ENCODE data around the gene DLGAP4. TPM values are rescaled to one million over a fixed set of nuclear protein-coding genes. Genes with fewer than 3 reads are reported as not detected.

The DLGAP4 gene
- total and polyA plus RNA-seq, 10 of the 15 experiments (the other 5 are each of a cell fraction or from before 2014, with no cell fraction given), result 0.42 to 43.3 (median 19.0) TPM

- no peak for DNase-seq (ENCODE audit: low read depth, low spot score)
- H4K20me1 ChIP-seq (ENCODE audit: control insufficient read depth, insufficient read depth), result no peaks in the 10 kb centered on the region
- WGBS (ENCODE audit: insufficient coverage, insufficient replicate concordance, low lambda C conversion rate, missing lambda C conversion rate), result 32% methylated on average over 3 of the region's 3 CpGs
- ChIA-PET SMC1A (ENCODE audit: uncharacterized antibody, unreplicated experiment) (no interaction called here), POLR2A (no interaction called here), CTCF (no interaction called here), RAD21 (ENCODE audit: unreplicated experiment) (no interaction called here)
- no peaks in the 10 kb centered on the region for H3K79me2 ChIP-seq (ENCODE audit: control insufficient read depth, insufficient read depth, low read length)
- no peak overlapping the region for H3K27ac ChIP-seq (ENCODE audit: control insufficient read depth, insufficient read depth)
- H3K4me2 ChIP-seq (ENCODE audit: control insufficient read depth, insufficient read depth), result no peak overlapping the region
- no peak overlapping the region for H2AFZ ChIP-seq (ENCODE audit: control insufficient read depth, low read depth, low read length)
- H3K4me3 ChIP-seq, result no peak overlapping the region
- intact Hi-C loops (cut with micrococcal nuclease; ENCODE audit: unreplicated experiment), result no loop called here
- H3K4me1 ChIP-seq (ENCODE audit: control insufficient read depth, insufficient read depth, low read length), result no peaks in the 10 kb centered on the region
- no TSS peak for BruUV-seq (replicated peaks)
- in situ Hi-C loops (cut with MboI), result no loop called here
- ATAC-seq, result no peak
- no peaks in the 10 kb centered on the region for H3K36me3 ChIP-seq (ENCODE audit: control insufficient read depth in 2 of 2, insufficient read depth in 2 of 2, low read length in 1 of 2)
- H3K9ac ChIP-seq (ENCODE audit: control insufficient read depth, insufficient read depth, low read length), result no peak overlapping the region
- TF ChIP-seq, protein P1, sequence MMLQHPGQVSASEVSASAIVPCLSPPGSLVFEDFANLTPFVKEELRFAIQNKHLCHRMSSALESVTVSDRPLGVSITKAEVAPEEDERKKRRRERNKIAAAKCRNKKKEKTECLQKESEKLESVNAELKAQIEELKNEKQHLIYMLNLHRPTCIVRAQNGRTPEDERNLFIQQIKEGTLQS (IDR thresholded peaks at IDR 0.05; ENCODE audit: borderline replicate concordance, extremely low read depth, low read depth, low read length), result no peak
- no peak for TF ChIP-seq GABPA (IDR thresholded peaks at IDR 0.05; ENCODE audit: low read depth)
- TF ChIP-seq EP300 (IDR thresholded peaks at IDR 0.05; ENCODE audit: borderline replicate concordance in 1 of 2, control insufficient read depth in 1 of 2, low read depth in 2 of 2, low read length in 2 of 2), result no peak
- no peak for TF ChIP-seq CHD4 (IDR thresholded peaks at IDR 0.05)
- TF ChIP-seq, protein P2, sequence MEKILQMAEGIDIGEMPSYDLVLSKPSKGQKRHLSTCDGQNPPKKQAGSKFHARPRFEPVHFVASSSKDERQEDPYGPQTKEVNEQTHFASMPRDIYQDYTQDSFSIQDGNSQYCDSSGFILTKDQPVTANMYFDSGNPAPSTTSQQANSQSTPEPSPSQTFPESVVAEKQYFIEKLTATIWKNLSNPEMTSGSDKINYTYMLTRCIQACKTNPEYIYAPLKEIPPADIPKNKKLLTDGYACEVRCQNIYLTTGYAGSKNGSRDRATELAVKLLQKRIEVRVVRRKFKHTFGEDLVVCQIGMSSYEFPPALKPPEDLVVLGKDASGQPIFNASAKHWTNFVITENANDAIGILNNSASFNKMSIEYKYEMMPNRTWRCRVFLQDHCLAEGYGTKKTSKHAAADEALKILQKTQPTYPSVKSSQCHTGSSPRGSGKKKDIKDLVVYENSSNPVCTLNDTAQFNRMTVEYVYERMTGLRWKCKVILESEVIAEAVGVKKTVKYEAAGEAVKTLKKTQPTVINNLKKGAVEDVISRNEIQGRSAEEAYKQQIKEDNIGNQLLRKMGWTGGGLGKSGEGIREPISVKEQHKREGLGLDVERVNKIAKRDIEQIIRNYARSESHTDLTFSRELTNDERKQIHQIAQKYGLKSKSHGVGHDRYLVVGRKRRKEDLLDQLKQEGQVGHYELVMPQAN (conservative IDR thresholded peaks at IDR 0.05), result no peak
- TF ChIP-seq EZH2 (IDR thresholded peaks at IDR 0.05; ENCODE audit: borderline replicate concordance, control insufficient read depth, low read depth, low read length), result no peak
- no peak for TF ChIP-seq CBX5 (IDR thresholded peaks at IDR 0.05; ENCODE audit: low read depth)
- TF ChIP-seq ESRRA (IDR thresholded peaks at IDR 0.05; ENCODE audit: low read length), result no peak
- no peak for TF ChIP-seq BCL11A (IDR thresholded peaks at IDR 0.05; ENCODE audit: low read depth, low read length)
- no peak for TF ChIP-seq ZNF622 (IDR thresholded peaks at IDR 0.05)
- no peak for TF ChIP-seq IRF5 (IDR thresholded peaks at IDR 0.05; ENCODE audit: borderline replicate concordance)
- no peak for TF ChIP-seq NFYB (IDR thresholded peaks at IDR 0.05; ENCODE audit: insufficient read depth, low read depth, low read length)
- no peak for TF ChIP-seq ZNF217 (IDR thresholded peaks at IDR 0.05)
- no peak for FAIRE-seq
- no peaks in the 10 kb centered on the region for H3K9me3 ChIP-seq (replicated peaks; ENCODE audit: control insufficient read depth, insufficient read depth, low read length)
- no peaks in the 10 kb centered on the region for H3K27me3 ChIP-seq (replicated peaks in 1 of 2; ENCODE audit: control insufficient read depth in 2 of 2, insufficient read depth in 2 of 2, low read length in 1 of 2)
These were observed 101.1 kb downstream of the DLGAP4 start for GRCh38 chr20:36407199-36407733.

Measured in GM12878 (cell line).